H1 (cell line): ENCODE results near the gene WIPI1. TPM values are rescaled to one million over a fixed set of nuclear protein-coding genes. Genes with fewer than 3 reads are reported as not detected.

ENCODE experiments used
- CTCF ChIA-PET: fragments of 300-600 bp; sonication (Branson Sonifier 250); formaldehyde crosslinking; loops from one replicate; lab custom pipeline; 2021; ENCODE audit not compliant: partially characterized antibody; lab: Charles Lee
- POLR2A ChIA-PET: fragments of 300-600 bp; sonication (Branson Sonifier 250); formaldehyde crosslinking; loops from one replicate; lab custom pipeline; 2021; ENCODE audit warnings: inconsistent platforms; ENCODE audit not compliant: partially characterized antibody; lab: Charles Lee
- DNase-seq, 2 experiments: peaks; one replicate each; pipeline versions ENCODE4 v3.0.0 to v3.0.0-alpha.2; 2010 to 2022; ENCODE audit warnings: low spot score in 2 of 2, low read depth in 1 of 2, mixed read lengths in 1 of 2
- FAIRE-seq: peaks from 2 replicates; lab custom pipeline; 2011; peaks lifted over from hg19 to GRCh38; lab: Jason Lieb, UNC
- H2AFZ ChIP-seq: 2 replicates; pipeline ENCODE4 v1.8.1; 2012; ENCODE audit warnings: low read length, inconsistent platforms
- H2AK5ac ChIP-seq: 2 replicates; pipeline ENCODE4 v1.6.1; 2013; ENCODE audit warnings: low read depth, low read length
- H2BK120ac ChIP-seq: replicated peaks from 2 replicates; pipeline ENCODE3; 2013; ENCODE audit warnings: low read depth, low read length, inconsistent platforms
- H2BK12ac ChIP-seq: 2 replicates; pipeline ENCODE4 v1.6.1; 2013; ENCODE audit warnings: low read depth, low read length
- H2BK15ac ChIP-seq: 2 replicates; pipeline ENCODE4 v1.6.1; 2013; ENCODE audit warnings: low read length
- H2BK20ac ChIP-seq: 2 replicates; pipeline ENCODE4 v1.6.1; 2013; ENCODE audit warnings: low read length
- H2BK5ac ChIP-seq: 2 replicates; pipeline ENCODE4 v1.6.1; 2013; ENCODE audit warnings: low read depth, low read length
- H3K14ac ChIP-seq: 2 replicates; pipeline ENCODE4 v1.6.1; 2013; ENCODE audit warnings: inconsistent platforms; ENCODE audit not compliant: insufficient read length
- H3K18ac ChIP-seq: 2 replicates; pipeline ENCODE4 v1.6.1; 2013; ENCODE audit warnings: low read length; ENCODE audit errors: extremely low read depth
- H3K23ac ChIP-seq: 2 replicates; pipeline ENCODE4 v1.6.1; 2013; ENCODE audit warnings: inconsistent platforms; ENCODE audit not compliant: insufficient read length
- H3K23me2 ChIP-seq: 2 replicates; pipeline ENCODE4 v1.6.1; 2013; ENCODE audit warnings: low read depth, low read length
- H3K27ac ChIP-seq: 2 replicates; pipeline ENCODE4 v1.6.1; 2011; ENCODE audit warnings: low read depth, low read length, inconsistent platforms
- H3K27me3 ChIP-seq, 4 experiments: replicated peaks in 1 of 4; 1 replicate in 1 of 4; 2 replicates in 3 of 4; pipeline versions ENCODE4 v1.6.1 to v1.8.1; 2011 to 2013; ENCODE audit warnings: low read length in 3 of 4, mild to moderate bottlenecking in 3 of 4, inconsistent platforms in 2 of 4, mixed read lengths in 2 of 4, moderate library complexity in 1 of 4; ENCODE audit not compliant: control insufficient read depth in 3 of 4, insufficient read depth in 3 of 4; ENCODE audit errors: extremely low read depth in 1 of 4
- H3K36me3 ChIP-seq, 4 experiments: 2 replicates each; pipeline versions ENCODE4 v1.6.1 to v1.8.1; 2011 to 2013; ENCODE audit warnings: mild to moderate bottlenecking in 4 of 4, low read length in 3 of 4, moderate library complexity in 2 of 4, control low read depth in 1 of 4, inconsistent platforms in 1 of 4; ENCODE audit not compliant: insufficient read depth in 4 of 4, control insufficient read depth in 2 of 4
- H3K4ac ChIP-seq: replicated peaks from 2 replicates; pipeline ENCODE3; 2013; ENCODE audit warnings: low read length, low read depth, mixed read lengths, inconsistent platforms; ENCODE audit not compliant: insufficient read length
- H3K4me1 ChIP-seq, 4 experiments: replicated peaks in 1 of 4; 1 replicate in 1 of 4; 2 replicates in 3 of 4; pipeline versions ENCODE4 v1.6.1 to v1.8.1; 2011 to 2013; ENCODE audit warnings: low read length in 3 of 4, inconsistent platforms in 2 of 4, mixed read lengths in 1 of 4; ENCODE audit not compliant: insufficient read depth in 4 of 4, control insufficient read depth in 3 of 4
- H3K4me2 ChIP-seq, 2 experiments: 2 replicates each; pipeline versions ENCODE4 v1.6.1 to v1.8.1; 2011 to 2013; ENCODE audit warnings: low read depth in 2 of 2, low read length in 2 of 2, control low read depth in 1 of 2, inconsistent platforms in 1 of 2, mild to moderate bottlenecking in 1 of 2; ENCODE audit not compliant: insufficient read depth in 1 of 2
- H3K4me3 ChIP-seq, 4 experiments: fragments of 200-600, 300-600 bp in 1 of 4; sonication (generic), shearing (Covaris generic), sonication (Bioruptor Twin) in 1 of 4; 2 replicates each; pipeline versions ENCODE4 v1.5.1 to v1.8.1; 2011 to 2016; ENCODE audit warnings: low read length in 4 of 4, low read depth in 3 of 4, control low read depth in 2 of 4, inconsistent platforms in 2 of 4, mild to moderate bottlenecking in 2 of 4, mixed read lengths in 1 of 4, moderate library complexity in 1 of 4; ENCODE audit not compliant: insufficient read depth in 2 of 4; ENCODE audit errors: extremely low read depth in 1 of 4
- H3K56ac ChIP-seq: replicated peaks from 2 replicates; pipeline ENCODE3; 2013; ENCODE audit warnings: low read depth, mild to moderate bottlenecking, mixed read lengths, low read length, inconsistent platforms; ENCODE audit not compliant: insufficient read length
- H3K79me1 ChIP-seq: 2 replicates; pipeline ENCODE4 v1.6.1; 2013; ENCODE audit warnings: low read depth, low read length, control low read depth
- H3K79me2 ChIP-seq, 2 experiments: 2 replicates each; pipeline versions ENCODE4 v1.6.1 to v1.8.1; 2012 to 2013; ENCODE audit warnings: low read length in 2 of 2, mild to moderate bottlenecking in 2 of 2, inconsistent platforms in 1 of 2; ENCODE audit not compliant: insufficient read depth in 2 of 2, control insufficient read depth in 1 of 2
- H3K9ac ChIP-seq, 4 experiments: replicated peaks in 1 of 4; 1 replicate in 1 of 4; 2 replicates in 3 of 4; pipeline versions ENCODE4 v1.6.1 to v1.8.1; 2011 to 2013; ENCODE audit warnings: low read depth in 3 of 4, low read length in 3 of 4, control low read depth in 2 of 4, mild to moderate bottlenecking in 2 of 4, moderate library complexity in 2 of 4, inconsistent platforms in 1 of 4; ENCODE audit errors: extremely low read depth in 1 of 4
- H3K9me3 ChIP-seq, 2 experiments: 2 replicates each; pipeline versions ENCODE4 v1.6.1 to v1.8.1; 2012 to 2013; ENCODE audit warnings: mild to moderate bottlenecking in 2 of 2, moderate library complexity in 2 of 2, control low read depth in 1 of 2, inconsistent platforms in 1 of 2, low read depth in 1 of 2, low read length in 1 of 2, mixed read lengths in 1 of 2; ENCODE audit not compliant: insufficient read depth in 2 of 2
- H4K20me1 ChIP-seq, 2 experiments: replicated peaks in 1 of 2; 2 replicates each; pipeline versions ENCODE3 to v1.8.1; 2011 to 2013; ENCODE audit warnings: inconsistent platforms in 2 of 2, low read length in 2 of 2, mild to moderate bottlenecking in 1 of 2; ENCODE audit not compliant: insufficient read depth in 2 of 2, control insufficient read depth in 1 of 2
- H4K5ac ChIP-seq: 2 replicates; pipeline ENCODE4 v1.6.1; 2013; ENCODE audit warnings: low read length, low read depth, mixed read lengths, inconsistent platforms; ENCODE audit not compliant: insufficient read length
- H4K8ac ChIP-seq: 2 replicates; pipeline ENCODE4 v1.8.0; 2013; ENCODE audit warnings: mild to moderate bottlenecking, moderate library complexity, low read length, inconsistent platforms; ENCODE audit not compliant: insufficient read depth; ENCODE audit errors: extremely low read depth
- H4K91ac ChIP-seq: replicated peaks from 2 replicates; pipeline ENCODE3; 2013; ENCODE audit warnings: low read length, mixed read lengths, inconsistent platforms; ENCODE audit not compliant: insufficient read length
- CBX5 ChIP-seq: fragments of 300-800, 300-1000 bp; sonication (generic); IDR thresholded peaks from 2 replicates; pipeline ENCODE4 v1.7.1; 2016; ENCODE audit warnings: antibody characterized with exemption, low read length, low read depth
- CTBP2 ChIP-seq: IDR thresholded peaks from 2 replicates; pipeline ENCODE4 v1.7.0; 2011; ENCODE audit warnings: borderline replicate concordance, mild to moderate bottlenecking, moderate library complexity, mixed read lengths, low read length; ENCODE audit not compliant: insufficient read depth, insufficient read length
- GTF2F1 ChIP-seq: IDR thresholded peaks from 2 replicates; pipeline ENCODE4 v1.6.1; 2012; ENCODE audit warnings: low read depth, low read length, improper control_type of control experiment, borderline replicate concordance
- RBBP5 ChIP-seq: IDR thresholded peaks from 2 replicates; pipeline ENCODE4 v1.7.1; 2012; ENCODE audit warnings: low read depth, mild to moderate bottlenecking, inconsistent platforms, low read length, moderate library complexity, borderline replicate concordance
- SUZ12 ChIP-seq: fragments of 200-600 bp; sonication (generic); IDR thresholded peaks from 2 replicates; pipeline ENCODE4 v1.6.1; 2012; ENCODE audit warnings: mild to moderate bottlenecking, inconsistent platforms, low read length, moderate library complexity, mixed read lengths
- WGBS, 2 experiments: shearing (Covaris generic) in 1 of 2; methylation state at CpG; one replicate each; pipeline versions ENCODE4 v1.1.6 to v1.1.7; 2013 to 2015; ENCODE audit warnings: low lambda C conversion rate in 2 of 2, mixed read lengths in 2 of 2, inconsistent platforms in 1 of 2, low coverage in 1 of 2, missing lambda C conversion rate in 1 of 2; ENCODE audit not compliant: insufficient replicate concordance in 2 of 2, insufficient coverage in 1 of 2, insufficient read length in 1 of 2; ENCODE audit errors: extremely low coverage in 1 of 2, missing lambda C conversion rate in 1 of 2; 5-methylcytosine and 5-hydroxymethylcytosine counted together
- polyA plus RNA-seq, 7 experiments: library from polyadenylated mRNA; depleted of rRNA in 3 of 7; stranded (reverse) in 5 of 7; unstranded in 2 of 7; fragments of >200 nt in 5 of 7; fragments of 200-250 nt in 2 of 7; gene quantifications; 1 replicate in 5 of 7; 2 replicates in 1 of 7; 4 replicates in 1 of 7; pipeline versions ENCODE4 v1.2.1 to v1.2.3, GENCODE V29; 2011 to 2013; ENCODE audit warnings: missing spikeins in 2 of 7, mixed read lengths in 2 of 7
- total RNA-seq: library from RNA; stranded (reverse); fragmentation: NEBNext Ultra II Directional; extraction: Animal tissue kit (Norgen Biotek cat#: 25700); gene quantifications from 2 replicates; pipeline ENCODE4 v1.2.1, GENCODE V29; 2021

WIPI1 gene
- total and polyA plus RNA-seq, 2 of the 8 experiments (the other 6 are each of a cell fraction or from before 2014, with no cell fraction given) = 16.6 to 17.4 TPM

DNA sequence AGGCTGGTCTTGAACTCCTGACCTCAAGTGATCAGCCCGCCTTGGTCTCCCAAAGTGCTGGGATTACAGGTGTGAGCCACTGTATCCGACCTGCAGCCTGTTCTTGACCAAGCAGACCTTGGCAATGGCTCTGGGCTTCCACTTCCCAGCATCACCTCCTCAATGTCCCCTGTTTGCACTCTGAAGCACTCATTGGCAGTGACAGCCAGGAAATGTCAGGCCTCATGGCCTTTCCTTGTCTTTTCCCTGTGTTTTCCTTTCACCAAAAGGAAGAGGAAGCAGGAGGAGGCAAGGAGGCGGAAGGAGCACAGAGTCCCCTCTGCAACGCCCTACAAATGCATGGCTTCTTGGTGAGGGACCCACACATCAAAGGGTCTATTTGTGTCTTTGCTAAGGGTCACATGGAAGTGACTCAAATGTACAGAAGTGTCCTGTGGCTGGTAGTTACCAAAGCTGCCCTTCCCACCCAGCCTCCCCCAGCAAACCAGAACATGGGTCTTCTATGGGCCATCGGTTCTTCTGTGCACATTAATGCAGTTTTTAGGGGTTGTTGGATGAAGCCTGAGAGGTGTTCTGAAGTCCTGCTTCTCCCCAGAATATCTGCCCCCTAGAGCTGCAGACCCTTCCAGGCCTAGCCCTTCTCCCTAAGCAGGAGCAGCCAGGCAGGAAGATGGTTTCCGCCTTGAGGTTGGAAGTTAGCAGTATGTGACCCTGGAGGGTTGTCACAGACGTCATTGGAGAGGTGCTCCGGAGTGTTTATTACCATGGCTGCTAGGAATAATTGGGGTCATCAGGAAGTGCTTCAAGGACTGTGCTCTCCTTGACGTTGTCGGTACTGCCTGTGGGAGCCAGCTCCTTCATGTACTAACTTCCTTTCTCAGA, 60.8 kb downstream of the WIPI1 start:
- TF ChIP-seq SUZ12 = no peak
- TF ChIP-seq CTBP2 = no peak
- no peak for TF ChIP-seq RBBP5
- TF ChIP-seq CBX5 = no peak
- TF ChIP-seq GTF2F1 = no peak
- no peak overlapping the region for H3K4me2 ChIP-seq
- H2BK5ac ChIP-seq = no peak overlapping the region
- no peaks in the 10 kb centered on the region for H3K23me2 ChIP-seq
- DNase-seq (peak in 1 of 2 experiments; percentile 13), FAIRE-seq (no peak)
- ChIA-PET POLR2A (interaction anchor here (1.0 kb wide), 1 partner anchor 361 kb away, joined by 3 read pairs; the partner anchor contains the start of gene KPNA2), CTCF (interaction anchor here (1.0 to 4.4 kb wide), 10 partner anchors 10 to 136 kb away, joined by 3 to 42 read pairs (median 4); no protein-coding TSS in a partner anchor)
- H2BK15ac ChIP-seq = no peak overlapping the region
- 82% methylated on average over 10 of the region's 10 CpGs; no CpG with 5 or more reads in 1 of the 2 experiments for WGBS, 2 experiments
- no peaks in the 10 kb centered on the region for H3K36me3 ChIP-seq
- H3K4me3 ChIP-seq = no peak overlapping the region
- no peak overlapping the region for H3K18ac ChIP-seq
- no peak overlapping the region for H2BK12ac ChIP-seq
- H3K4ac ChIP-seq = no peak overlapping the region
- H3K14ac ChIP-seq = no peak overlapping the region
- peaks cover 0 to 2% (median 0%) of the 10 kb centered on the region in 4 experiments; a peak in 1 of 7 replicates for H3K4me1 ChIP-seq
- no peak overlapping the region for H4K5ac ChIP-seq
- no peak overlapping the region for H2AFZ ChIP-seq
- no peak overlapping the region for H4K91ac ChIP-seq
- no peak overlapping the region for H2BK20ac ChIP-seq
- H2BK120ac ChIP-seq = no peak overlapping the region
- H3K9me3 ChIP-seq = peaks cover 2 to 5% of the 10 kb centered on the region in 2 experiments; a peak in 1 of 4 replicates
- no peak overlapping the region for H4K8ac ChIP-seq
- no peak overlapping the region for H3K9ac ChIP-seq
- no peaks in the 10 kb centered on the region for H3K79me1 ChIP-seq
- H3K27me3 ChIP-seq = no peaks in the 10 kb centered on the region
- no peak overlapping the region for H3K56ac ChIP-seq
- H4K20me1 ChIP-seq = no peaks in the 10 kb centered on the region
- no peak overlapping the region for H3K27ac ChIP-seq
- no peaks in the 10 kb centered on the region for H3K79me2 ChIP-seq
- no peak overlapping the region for H2AK5ac ChIP-seq
- no peak overlapping the region for H3K23ac ChIP-seq
